OCI-LY7 (cell line): ENCODE results near the gene CRB1.

ENCODE experiments used
- CTCF ChIP-seq: fragments of 200-600 bp; sonication (generic); conservative IDR thresholded peaks from 2 replicates; pipeline ENCODE4 v1.5.1; 2014; ENCODE audit warnings: mild to moderate bottlenecking, antibody characterized with exemption, low read length, moderate library complexity, mixed read lengths
- EZH2phosphoT487 ChIP-seq: fragments of 200-600 bp; sonication (generic); IDR thresholded peaks from 2 replicates; pipeline ENCODE4 v1.6.1; 2018; ENCODE audit warnings: low read depth, borderline replicate concordance, mild to moderate bottlenecking, mixed run types, antibody characterized with exemption, low read length, moderate library complexity, mixed read lengths

DNA sequence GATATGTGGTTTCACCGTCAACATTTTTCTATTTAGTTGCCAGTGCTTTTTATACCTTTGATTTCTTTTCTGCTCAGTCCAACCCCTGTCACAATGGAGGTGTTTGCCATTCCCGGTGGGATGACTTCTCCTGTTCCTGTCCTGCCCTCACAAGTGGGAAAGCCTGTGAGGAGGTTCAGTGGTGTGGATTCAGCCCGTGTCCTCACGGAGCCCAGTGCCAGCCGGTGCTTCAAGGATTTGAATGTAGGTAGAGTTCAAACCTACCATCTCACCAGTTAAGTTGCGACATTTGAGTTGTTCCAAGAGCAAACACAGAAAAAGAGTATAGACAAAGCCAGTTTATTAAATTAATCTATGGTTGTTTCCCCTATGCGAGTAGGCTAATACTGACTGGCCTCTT, 161.3 kb downstream of the CRB1 start:
- no peak for TF ChIP-seq CTCF
- TF ChIP-seq EZH2phosphoT487: no peak
